Gastrocnemius medialis (tissue), 4 donors: ENCODE data around the gene PDE4B.

Experiments used
- POLR2A ChIP-seq, 2 donors: fragments of 450-650 bp; IDR thresholded peaks; one replicate each; pipeline ENCODE4 v1.6.1; 2017; ENCODE audit warnings: antibody characterized with exemption in 2 of 2, mild to moderate bottlenecking in 2 of 2, moderate library complexity in 2 of 2
- TF ChIP-seq, protein P1 (sequence below), 5 experiments: fragments of 450-650 bp in 3 of 5; fragments of 200-600 bp in 2 of 5; sonication (generic) in 2 of 5; IDR thresholded peaks in 4 of 5; conservative IDR thresholded peaks in 1 of 5; 1 replicate in 4 of 5; 2 replicates in 1 of 5; pipeline ENCODE4 v1.5.1; 2016 to 2019; ENCODE audit warnings: antibody characterized with exemption in 5 of 5, mild to moderate bottlenecking in 3 of 5, moderate library complexity in 3 of 5

- TF ChIP-seq, protein P1, sequence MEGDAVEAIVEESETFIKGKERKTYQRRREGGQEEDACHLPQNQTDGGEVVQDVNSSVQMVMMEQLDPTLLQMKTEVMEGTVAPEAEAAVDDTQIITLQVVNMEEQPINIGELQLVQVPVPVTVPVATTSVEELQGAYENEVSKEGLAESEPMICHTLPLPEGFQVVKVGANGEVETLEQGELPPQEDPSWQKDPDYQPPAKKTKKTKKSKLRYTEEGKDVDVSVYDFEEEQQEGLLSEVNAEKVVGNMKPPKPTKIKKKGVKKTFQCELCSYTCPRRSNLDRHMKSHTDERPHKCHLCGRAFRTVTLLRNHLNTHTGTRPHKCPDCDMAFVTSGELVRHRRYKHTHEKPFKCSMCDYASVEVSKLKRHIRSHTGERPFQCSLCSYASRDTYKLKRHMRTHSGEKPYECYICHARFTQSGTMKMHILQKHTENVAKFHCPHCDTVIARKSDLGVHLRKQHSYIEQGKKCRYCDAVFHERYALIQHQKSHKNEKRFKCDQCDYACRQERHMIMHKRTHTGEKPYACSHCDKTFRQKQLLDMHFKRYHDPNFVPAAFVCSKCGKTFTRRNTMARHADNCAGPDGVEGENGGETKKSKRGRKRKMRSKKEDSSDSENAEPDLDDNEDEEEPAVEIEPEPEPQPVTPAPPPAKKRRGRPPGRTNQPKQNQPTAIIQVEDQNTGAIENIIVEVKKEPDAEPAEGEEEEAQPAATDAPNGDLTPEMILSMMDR (IDR thresholded peaks at IDR 0.05 in 4 of 5, conservative IDR thresholded peaks at IDR 0.05 in 1 of 5): no peak
- no peak for TF ChIP-seq POLR2A (IDR thresholded peaks at IDR 0.05)
Observed at GRCh38 chr1:65827346-65827745, 34.7 kb downstream of the PDE4B start.
